HepG2 (cell line): Measurements from ENCODE around the gene DNM3. TPM values are rescaled to one million over a fixed set of nuclear protein-coding genes. Genes with fewer than 3 reads are reported as not detected.

ENCODE experiments used
- ATF7 ChIP-seq, 2 experiments: fragments of 450-650 bp in 1 of 2; sonication (generic) in 1 of 2; formaldehyde crosslinking in 1 of 2; IDR thresholded peaks; 2 replicates each; pipeline versions ENCODE4 v1.4.0 to v1.6.1; 2016 to 2020; ENCODE audit warnings: antibody characterized with exemption in 1 of 2, mild to moderate bottlenecking in 1 of 2, missing genetic modification reagents in 1 of 2
- HNRNPL ChIP-seq: fragments of 200-400 bp; formaldehyde crosslinking; IDR thresholded peaks from 2 replicates; pipeline ENCODE4 v1.6.1; 2017; ENCODE audit warnings: mild to moderate bottlenecking, low read depth, low read length
- HOXD1 ChIP-seq: sonication (generic); formaldehyde crosslinking; IDR thresholded peaks from 2 replicates; pipeline ENCODE4 v1.5.0; 2020; ENCODE audit warnings: missing genetic modification reagents
- MEF2D ChIP-seq: sonication (generic); formaldehyde crosslinking; IDR thresholded peaks from 2 replicates; pipeline ENCODE4 v1.5.1; 2020; ENCODE audit warnings: mild to moderate bottlenecking, missing genetic modification reagents
- MIXL1 ChIP-seq: IDR thresholded peaks from 2 replicates; pipeline ENCODE4 v1.6.1; 2016
- RNF2 ChIP-seq: fragments of 450-650 bp; conservative IDR thresholded peaks from 2 replicates; pipeline ENCODE4 v1.6.1; 2016; ENCODE audit warnings: low read depth
- SP1 ChIP-seq, 2 experiments: fragments of 450-650 bp in 1 of 2; sonication (generic) in 1 of 2; formaldehyde crosslinking in 1 of 2; IDR thresholded peaks; 2 replicates each; pipeline versions ENCODE4 v1.4.0 to v1.6.1; 2016 to 2020; ENCODE audit warnings: missing genetic modification reagents in 1 of 2
- XBP1 ChIP-seq: sonication (generic); formaldehyde crosslinking; IDR thresholded peaks from 2 replicates; pipeline ENCODE4 v1.5.0; 2020; ENCODE audit warnings: missing genetic modification reagents
- ZC3H4 ChIP-seq: sonication (generic); formaldehyde crosslinking; IDR thresholded peaks from 2 replicates; pipeline ENCODE4 v1.4.0; 2020; ENCODE audit warnings: missing genetic modification reagents, borderline replicate concordance
- ZNF136 ChIP-seq: sonication (generic); formaldehyde crosslinking; IDR thresholded peaks from 2 replicates; pipeline ENCODE4 v1.8.1; 2022; ENCODE audit warnings: low read depth, mild to moderate bottlenecking, moderate library complexity, missing genetic modification reagents
- ZNF441 ChIP-seq: sonication (generic); formaldehyde crosslinking; IDR thresholded peaks from 2 replicates; pipeline ENCODE4 v1.7.0; 2021; ENCODE audit warnings: missing genetic modification reagents, borderline replicate concordance
- ZNF501 ChIP-seq: sonication (generic); formaldehyde crosslinking; IDR thresholded peaks from 2 replicates; pipeline ENCODE4 v1.5.1; 2020; ENCODE audit warnings: mild to moderate bottlenecking, moderate library complexity, missing genetic modification reagents
- ZNF775 ChIP-seq: sonication (generic); formaldehyde crosslinking; IDR thresholded peaks from 2 replicates; pipeline ENCODE4 v1.4.0; 2020; ENCODE audit warnings: missing genetic modification reagents, mild to moderate bottlenecking, moderate library complexity, borderline replicate concordance
- ZNF792 ChIP-seq: IDR thresholded peaks from 2 replicates; pipeline ENCODE4 v1.6.1; 2016
- polyA plus RNA-seq, 8 experiments: library from polyadenylated mRNA; depleted of rRNA in 3 of 8; stranded (reverse) in 7 of 8; unstranded in 1 of 8; fragments of >200 nt; fragmentation: Illumina TruSeq in 4 of 8; extraction: Trizol in 4 of 8; gene quantifications; 2 replicates each; pipeline versions ENCODE4 v1.2.1 to v1.2.3, GENCODE V29; 2011 to 2016; ENCODE audit warnings: low read depth in 4 of 8, missing spikeins in 1 of 8, mixed read lengths in 1 of 8; ENCODE audit not compliant: insufficient read depth in 1 of 8
- total RNA-seq, 5 experiments: library from RNA; depleted of rRNA; stranded (reverse); fragments of >200 nt; fragmentation: Illumina TruSeq; extraction: Trizol; gene quantifications; 2 replicates each; pipeline ENCODE4 v1.2.3, GENCODE V29; 2016; ENCODE audit warnings: low read depth in 1 of 5
- TF ChIP-seq, protein P1 (sequence below): sonication (generic); formaldehyde crosslinking; IDR thresholded peaks from 2 replicates; pipeline ENCODE4 v1.8.0; 2022; ENCODE audit warnings: missing genetic modification reagents, mild to moderate bottlenecking, inconsistent platforms, borderline replicate concordance
- TF ChIP-seq, protein P2 (sequence below): sonication (generic); formaldehyde crosslinking; IDR thresholded peaks from 2 replicates; pipeline ENCODE4 v1.9.0; 2021; ENCODE audit warnings: missing genetic modification reagents, borderline replicate concordance
- TF ChIP-seq, protein P3 (sequence below): sonication (generic); formaldehyde crosslinking; IDR thresholded peaks from 2 replicates; pipeline ENCODE4 v1.4.0; 2020; ENCODE audit warnings: mild to moderate bottlenecking, missing genetic modification reagents
- TF ChIP-seq, protein P4 (sequence below): sonication (generic); formaldehyde crosslinking; IDR thresholded peaks from 2 replicates; pipeline ENCODE4 v1.4.0; 2020; ENCODE audit warnings: missing genetic modification reagents; ENCODE audit errors: not compliant biosample characterization

Gene DNM3
- total and polyA plus RNA-seq, 2 of the 13 experiments (the other 11 are each of a cell fraction or from before 2014, with no cell fraction given): 0.05 TPM; not detected in 1

DNA sequence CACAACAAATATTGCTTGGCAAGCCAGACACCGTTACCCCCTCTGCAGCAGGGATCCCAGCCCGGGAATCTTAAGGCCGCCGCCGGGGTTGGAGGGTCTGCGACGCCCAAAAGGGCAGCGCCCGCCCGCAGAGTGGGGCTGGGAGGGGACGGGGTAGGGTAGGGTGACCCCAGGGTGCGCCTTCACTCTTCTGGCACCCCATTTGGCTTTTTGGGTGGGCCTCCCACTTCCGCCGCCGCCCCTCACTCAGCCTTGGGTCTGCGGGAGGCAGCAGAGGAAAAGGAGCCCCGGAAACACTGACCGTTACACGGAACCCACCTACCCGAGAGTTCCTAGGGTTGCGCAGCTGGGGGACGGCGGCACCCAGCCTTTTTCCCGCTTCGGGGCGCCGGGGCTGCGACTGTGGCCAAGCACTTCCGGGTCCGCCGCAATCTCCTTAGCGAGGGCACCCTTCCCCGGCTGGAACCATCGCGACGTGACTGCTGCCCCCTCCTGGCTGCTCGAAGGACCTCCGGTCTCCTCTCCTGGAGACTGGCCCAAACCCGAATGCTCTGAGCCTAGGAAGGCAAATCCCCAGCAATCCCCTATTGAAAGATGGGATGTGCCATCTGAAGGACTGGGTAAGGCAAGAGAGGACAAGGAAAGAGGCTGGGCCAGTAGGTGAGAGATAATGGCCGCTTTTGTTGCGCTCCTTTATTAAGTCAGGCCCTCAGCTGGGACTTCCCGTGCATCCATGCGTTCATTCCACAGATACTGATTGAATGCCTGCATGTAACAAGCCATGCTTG lies 602.6 kb downstream of the DNM3 start, which contains the start of gene PIGC (continued):
- TF ChIP-seq, protein P1, sequence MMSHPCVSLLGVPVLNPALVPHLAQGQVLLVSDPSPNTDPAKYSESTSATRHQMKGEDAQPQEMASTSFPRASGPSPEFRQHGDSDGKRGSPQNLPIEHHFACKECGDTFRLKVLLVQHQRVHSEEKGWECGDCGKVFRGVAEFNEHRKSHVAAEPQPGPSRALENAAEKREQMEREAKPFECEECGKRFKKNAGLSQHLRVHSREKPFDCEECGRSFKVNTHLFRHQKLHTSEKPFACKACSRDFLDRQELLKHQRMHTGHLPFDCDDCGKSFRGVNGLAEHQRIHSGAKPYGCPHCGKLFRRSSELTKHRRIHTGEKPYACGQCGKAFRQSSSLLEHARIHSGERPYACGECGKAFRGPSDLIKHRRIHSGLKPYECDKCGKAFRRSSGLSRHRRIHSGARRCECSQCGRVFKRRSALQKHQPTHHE (CRISPR knock-in tag): no peak
- TF ChIP-seq ZNF501 (CRISPR knock-in tag) (peak; percentile 84), SP1 (IDR thresholded peaks at IDR 0.05) (no peak), SP1 (CRISPR knock-in tag; IDR thresholded peaks at IDR 0.05) (0 out of 2 replicates have a peak, but pooled peaks have one; percentile 32), ATF7 (IDR thresholded peaks at IDR 0.05) (no peak), ATF7 (CRISPR knock-in tag; IDR thresholded peaks at IDR 0.05) (no peak), ZNF792 (CRISPR knock-in tag) (peak; percentile 61; the same call in 1 of the 2 replicates), ZNF775 (CRISPR knock-in tag) (no peak), RNF2 (peak; percentile 30; the same call in 1 of the 2 replicates), XBP1 (CRISPR knock-in tag) (no peak), MIXL1 (CRISPR knock-in tag) (no peak), HNRNPL (no peak), HOXD1 (CRISPR knock-in tag) (no peak), MEF2D (CRISPR knock-in tag) (no peak; the same call in 1 of the 2 replicates), ZC3H4 (CRISPR knock-in tag) (no peak), ZNF136 (CRISPR knock-in tag) (no peak), ZNF441 (no peak)
- TF ChIP-seq, protein P2, sequence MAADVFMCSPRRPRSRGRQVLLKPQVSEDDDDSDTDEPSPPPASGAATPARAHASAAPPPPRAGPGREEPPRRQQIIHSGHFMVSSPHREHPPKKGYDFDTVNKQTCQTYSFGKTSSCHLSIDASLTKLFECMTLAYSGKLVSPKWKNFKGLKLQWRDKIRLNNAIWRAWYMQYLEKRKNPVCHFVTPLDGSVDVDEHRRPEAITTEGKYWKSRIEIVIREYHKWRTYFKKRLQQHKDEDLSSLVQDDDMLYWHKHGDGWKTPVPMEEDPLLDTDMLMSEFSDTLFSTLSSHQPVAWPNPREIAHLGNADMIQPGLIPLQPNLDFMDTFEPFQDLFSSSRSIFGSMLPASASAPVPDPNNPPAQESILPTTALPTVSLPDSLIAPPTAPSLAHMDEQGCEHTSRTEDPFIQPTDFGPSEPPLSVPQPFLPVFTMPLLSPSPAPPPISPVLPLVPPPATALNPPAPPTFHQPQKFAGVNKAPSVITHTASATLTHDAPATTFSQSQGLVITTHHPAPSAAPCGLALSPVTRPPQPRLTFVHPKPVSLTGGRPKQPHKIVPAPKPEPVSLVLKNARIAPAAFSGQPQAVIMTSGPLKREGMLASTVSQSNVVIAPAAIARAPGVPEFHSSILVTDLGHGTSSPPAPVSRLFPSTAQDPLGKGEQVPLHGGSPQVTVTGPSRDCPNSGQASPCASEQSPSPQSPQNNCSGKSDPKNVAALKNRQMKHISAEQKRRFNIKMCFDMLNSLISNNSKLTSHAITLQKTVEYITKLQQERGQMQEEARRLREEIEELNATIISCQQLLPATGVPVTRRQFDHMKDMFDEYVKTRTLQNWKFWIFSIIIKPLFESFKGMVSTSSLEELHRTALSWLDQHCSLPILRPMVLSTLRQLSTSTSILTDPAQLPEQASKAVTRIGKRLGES (CRISPR knock-in tag): no peak
- TF ChIP-seq, protein P3, sequence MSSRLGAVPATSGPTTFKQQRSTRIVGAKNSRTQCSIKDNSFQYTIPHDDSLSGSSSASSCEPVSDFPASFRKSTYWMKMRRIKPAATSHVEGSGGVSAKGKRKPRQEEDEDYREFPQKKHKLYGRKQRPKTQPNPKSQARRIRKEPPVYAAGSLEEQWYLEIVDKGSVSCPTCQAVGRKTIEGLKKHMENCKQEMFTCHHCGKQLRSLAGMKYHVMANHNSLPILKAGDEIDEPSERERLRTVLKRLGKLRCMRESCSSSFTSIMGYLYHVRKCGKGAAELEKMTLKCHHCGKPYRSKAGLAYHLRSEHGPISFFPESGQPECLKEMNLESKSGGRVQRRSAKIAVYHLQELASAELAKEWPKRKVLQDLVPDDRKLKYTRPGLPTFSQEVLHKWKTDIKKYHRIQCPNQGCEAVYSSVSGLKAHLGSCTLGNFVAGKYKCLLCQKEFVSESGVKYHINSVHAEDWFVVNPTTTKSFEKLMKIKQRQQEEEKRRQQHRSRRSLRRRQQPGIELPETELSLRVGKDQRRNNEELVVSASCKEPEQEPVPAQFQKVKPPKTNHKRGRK: no peak
- TF ChIP-seq, protein P4, sequence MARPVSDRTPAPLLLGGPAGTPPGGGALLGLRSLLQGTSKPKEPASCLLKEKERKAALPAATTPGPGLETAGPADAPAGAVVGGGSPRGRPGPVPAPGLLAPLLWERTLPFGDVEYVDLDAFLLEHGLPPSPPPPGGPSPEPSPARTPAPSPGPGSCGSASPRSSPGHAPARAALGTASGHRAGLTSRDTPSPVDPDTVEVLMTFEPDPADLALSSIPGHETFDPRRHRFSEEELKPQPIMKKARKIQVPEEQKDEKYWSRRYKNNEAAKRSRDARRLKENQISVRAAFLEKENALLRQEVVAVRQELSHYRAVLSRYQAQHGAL: no peak
